Measurements from ENCODE around the gene HMG20A.

Gene HMG20A

GRCh38 chr15:77476995-77477394 is 56.3 kb downstream of the HMG20A start:
- no peak for DNase-seq (ENCODE audit: low spot score)

GRCh38 chr15:77478051-77478450 is 57.4 kb downstream of the HMG20A start:
- DNase-seq (ENCODE audit: low spot score) = no peak

- DNase-seq (ENCODE audit: low spot score) = no peak
Measured at GRCh38 chr15:77479015-77479414, 58.3 kb downstream of the HMG20A start.

- DNase-seq (ENCODE audit: low spot score) = no peak
Measured at GRCh38 chr15:77480859-77481633, 60.4 kb downstream of the HMG20A start.

- DNase-seq (ENCODE audit: low spot score) = no peak
Measured at GRCh38 chr15:77481670-77482069, 61.0 kb downstream of the HMG20A start.

GRCh38 chr15:77482570-77482969 is 61.9 kb downstream of the HMG20A start:
- peak; percentile 66 for DNase-seq (ENCODE audit: low spot score)

- no peak for DNase-seq (ENCODE audit: low spot score)
Measured at GRCh38 chr15:77483425-77484140, 62.9 kb downstream of the HMG20A start.

GRCh38 chr15:77484994-77485393 is 64.3 kb downstream of the HMG20A start:
- DNase-seq (ENCODE audit: low spot score) = no peak

GRCh38 chr15:77486542-77487468 is 66.1 kb downstream of the HMG20A start:
- no peak for DNase-seq (ENCODE audit: low spot score)

GRCh38 chr15:77487469-77487842 is 66.8 kb downstream of the HMG20A start:
- DNase-seq (ENCODE audit: low spot score) = no peak

GRCh38 chr15:77487888-77488287 is 67.2 kb downstream of the HMG20A start:
- DNase-seq (ENCODE audit: low spot score) = no peak

GRCh38 chr15:77489647-77490046 is 69.0 kb downstream of the HMG20A start:
- no peak for DNase-seq (ENCODE audit: low spot score)

GRCh38 chr15:77493324-77493907 is 72.7 kb downstream of the HMG20A start:
- no peak for DNase-seq (ENCODE audit: low spot score)

- no peak for DNase-seq (ENCODE audit: low spot score)
Measured at GRCh38 chr15:77494073-77494867, 73.6 kb downstream of the HMG20A start.

GRCh38 chr15:77494964-77495363 is 74.3 kb downstream of the HMG20A start:
- DNase-seq (ENCODE audit: low spot score) = no peak

- no peak for DNase-seq (ENCODE audit: low spot score)
Measured at GRCh38 chr15:77495838-77496596, 75.3 kb downstream of the HMG20A start.

- DNase-seq (ENCODE audit: low spot score) = peak; percentile 63
Measured at GRCh38 chr15:77496715-77497109, 76.0 kb downstream of the HMG20A start.

- peak; percentile 97 for DNase-seq (ENCODE audit: low spot score)
Measured at GRCh38 chr15:77497110-77497737, 76.5 kb downstream of the HMG20A start.

GRCh38 chr15:77497942-77498361 is 77.3 kb downstream of the HMG20A start:
- peak; percentile 66 for DNase-seq (ENCODE audit: low spot score)
